ENCODE data around the gene CACTIN. TPM values are rescaled to one million over a fixed set of nuclear protein-coding genes. Genes with fewer than 3 reads are reported as not detected.
"Not testable (repeated sequence)": the region's sequence is repeated elsewhere in the genome, so short reads cannot be mapped to it uniquely, and the experiment has no call there.

Gene CACTIN
- total RNA-seq, 1 donor from 2014 or later, result 12.5 TPM

- peaks cover 0 to 4% (median 2%) of the 10 kb centered on the region in 3 donors for H3K4me1 ChIP-seq (ENCODE audit: control insufficient read depth in 3 of 3, insufficient read depth in 3 of 3, low read length in 3 of 3)
Observed at GRCh38 chr19:3591876-3592613, 34.5 kb downstream of the CACTIN start.

GRCh38 chr19:3590991-3591659 is 35.5 kb downstream of the CACTIN start:
- H3K27me3 ChIP-seq (ENCODE audit: control insufficient read depth in 3 of 3, insufficient read depth in 3 of 3, low read length in 3 of 3), result peaks cover 6 to 12% (median 8%) of the 10 kb centered on the region in 3 donors
- H3K36me3 ChIP-seq (ENCODE audit: control insufficient read depth in 3 of 3, insufficient read depth in 3 of 3, low read length in 3 of 3), result no peaks in the 10 kb centered on the region
- H3K27ac ChIP-seq (ENCODE audit: low read depth, low read length), result no peak overlapping the region
- H3K9ac ChIP-seq (ENCODE audit: low read depth in 1 of 3, low read length in 3 of 3), result no peak overlapping the region
- H3K4me1 ChIP-seq (ENCODE audit: control insufficient read depth in 3 of 3, insufficient read depth in 3 of 3, low read length in 3 of 3), result peaks cover 0 to 9% (median 6%) of the 10 kb centered on the region in 3 donors
- no peaks in the 10 kb centered on the region for H3K9me3 ChIP-seq (ENCODE audit: control insufficient read depth in 3 of 3, low read length in 3 of 3)
- H3K4me3 ChIP-seq (ENCODE audit: low read length in 3 of 3), result no peak overlapping the region

More at GRCh38 chr19:3591876-3592613, 34.5 kb downstream of the CACTIN start:
- Histone ChIP-seq H3K9me3 (ENCODE audit: control insufficient read depth in 3 of 3, low read length in 3 of 3) (no peaks in the 10 kb centered on the region), H3K36me3 (ENCODE audit: control insufficient read depth in 3 of 3, insufficient read depth in 3 of 3, low read length in 3 of 3) (no peaks in the 10 kb centered on the region), H3K4me3 (ENCODE audit: low read length in 3 of 3) (no peak overlapping the region), H3K9ac (ENCODE audit: low read depth in 1 of 3, low read length in 3 of 3) (no peak overlapping the region), H3K27me3 (ENCODE audit: control insufficient read depth in 3 of 3, insufficient read depth in 3 of 3, low read length in 3 of 3) (peaks cover 0 to 10% (median 5%) of the 10 kb centered on the region in 3 donors), H3K27ac (ENCODE audit: low read depth, low read length) (no peak overlapping the region)

GRCh38 chr19:3589949-3590348 is 36.6 kb downstream of the CACTIN start:
- Histone ChIP-seq H3K27me3 (ENCODE audit: control insufficient read depth in 3 of 3, insufficient read depth in 3 of 3, low read length in 3 of 3) (peaks cover 16 to 18% (median 17%) of the 10 kb centered on the region in 3 donors), H3K27ac (ENCODE audit: low read depth, low read length) (no peak overlapping the region), H3K4me3 (ENCODE audit: low read length in 3 of 3) (no peak overlapping the region), H3K9me3 (ENCODE audit: control insufficient read depth in 3 of 3, low read length in 3 of 3) (no peaks in the 10 kb centered on the region), H3K4me1 (ENCODE audit: control insufficient read depth in 3 of 3, insufficient read depth in 3 of 3, low read length in 3 of 3) (peaks cover 3 to 11% (median 6%) of the 10 kb centered on the region in 3 donors), H3K36me3 (ENCODE audit: control insufficient read depth in 3 of 3, insufficient read depth in 3 of 3, low read length in 3 of 3) (no peaks in the 10 kb centered on the region), H3K9ac (ENCODE audit: low read depth in 1 of 3, low read length in 3 of 3) (no peak overlapping the region)

- peaks cover 17 to 18% (median 17%) of the 10 kb centered on the region in 3 donors for H3K27me3 ChIP-seq (ENCODE audit: control insufficient read depth in 3 of 3, insufficient read depth in 3 of 3, low read length in 3 of 3)
- H3K9ac ChIP-seq (ENCODE audit: low read depth in 1 of 3, low read length in 3 of 3), result no peak overlapping the region
- H3K36me3 ChIP-seq (ENCODE audit: control insufficient read depth in 3 of 3, insufficient read depth in 3 of 3, low read length in 3 of 3), result no peaks in the 10 kb centered on the region
- peaks cover 3 to 11% (median 6%) of the 10 kb centered on the region in 3 donors for H3K4me1 ChIP-seq (ENCODE audit: control insufficient read depth in 3 of 3, insufficient read depth in 3 of 3, low read length in 3 of 3)
- H3K4me3 ChIP-seq (ENCODE audit: low read length in 3 of 3), result no peak overlapping the region
- H3K9me3 ChIP-seq (ENCODE audit: control insufficient read depth in 3 of 3, low read length in 3 of 3), result no peaks in the 10 kb centered on the region
- no peak overlapping the region for H3K27ac ChIP-seq (ENCODE audit: low read depth, low read length)
Observed at GRCh38 chr19:3589439-3589838, 37.2 kb downstream of the CACTIN start.

- no peaks in the 10 kb centered on the region for H3K9me3 ChIP-seq (ENCODE audit: control insufficient read depth in 3 of 3, low read length in 3 of 3)
- H3K9ac ChIP-seq (ENCODE audit: low read depth in 1 of 3, low read length in 3 of 3), result no peak overlapping the region
- H3K4me1 ChIP-seq (ENCODE audit: control insufficient read depth in 3 of 3, insufficient read depth in 3 of 3, low read length in 3 of 3), result peaks cover 3 to 11% (median 6%) of the 10 kb centered on the region in 3 donors
- no peak overlapping the region for H3K27ac ChIP-seq (ENCODE audit: low read depth, low read length)
- no peak overlapping the region for H3K4me3 ChIP-seq (ENCODE audit: low read length in 3 of 3)
- peaks cover 12 to 17% (median 13%) of the 10 kb centered on the region in 3 donors for H3K27me3 ChIP-seq (ENCODE audit: control insufficient read depth in 3 of 3, insufficient read depth in 3 of 3, low read length in 3 of 3)
- H3K36me3 ChIP-seq (ENCODE audit: control insufficient read depth in 3 of 3, insufficient read depth in 3 of 3, low read length in 3 of 3), result no peaks in the 10 kb centered on the region
Observed at GRCh38 chr19:3586707-3587346, 39.8 kb downstream of the CACTIN start.

- H3K27ac ChIP-seq (ENCODE audit: low read depth, low read length), result no peak overlapping the region
- H3K4me1 ChIP-seq (ENCODE audit: control insufficient read depth in 3 of 3, insufficient read depth in 3 of 3, low read length in 3 of 3), result peaks cover 3 to 11% (median 6%) of the 10 kb centered on the region in 3 donors
- no peaks in the 10 kb centered on the region for H3K36me3 ChIP-seq (ENCODE audit: control insufficient read depth in 3 of 3, insufficient read depth in 3 of 3, low read length in 3 of 3)
- peak overlapping the region in 2 of 3 donors; percentile 14 to 29 for H3K4me3 ChIP-seq (ENCODE audit: low read length in 3 of 3)
- H3K27me3 ChIP-seq (ENCODE audit: control insufficient read depth in 3 of 3, insufficient read depth in 3 of 3, low read length in 3 of 3), result peaks cover 12 to 17% (median 13%) of the 10 kb centered on the region in 3 donors
- no peaks in the 10 kb centered on the region for H3K9me3 ChIP-seq (ENCODE audit: control insufficient read depth in 3 of 3, low read length in 3 of 3)
- H3K9ac ChIP-seq (ENCODE audit: low read depth in 1 of 3, low read length in 3 of 3), result peak overlapping the region in 2 of 3 donors; percentile 54 to 56
Observed at GRCh38 chr19:3586127-3586626, 40.4 kb downstream of the CACTIN start.

GRCh38 chr19:3585301-3586126 is 41.1 kb downstream of the CACTIN start, which contains the start of gene GIPC3:
Gene GIPC3 (plus strand): TSS chr19:3585478. CDS start chr19:3585598, 120 bp downstream.
- H3K9me3 ChIP-seq (ENCODE audit: control insufficient read depth in 3 of 3, low read length in 3 of 3), result no peaks in the 10 kb centered on the region
- H3K9ac ChIP-seq (ENCODE audit: low read depth in 1 of 3, low read length in 3 of 3), result peak within 1 kb of the TSS in 2 of 3 donors; percentile 54 to 56
- no peak within 1 kb of the TSS for H3K27ac ChIP-seq (ENCODE audit: low read depth, low read length)

GRCh38 chr19:3584036-3584802 is 42.4 kb downstream of the CACTIN start:
- H3K9ac ChIP-seq (ENCODE audit: low read depth in 1 of 3, low read length in 3 of 3); H3K4me3 ChIP-seq (ENCODE audit: low read length in 3 of 3); H3K9me3 ChIP-seq (ENCODE audit: control insufficient read depth in 3 of 3, low read length in 3 of 3); H3K36me3 ChIP-seq (ENCODE audit: control insufficient read depth in 3 of 3, insufficient read depth in 3 of 3, low read length in 3 of 3); H3K27ac ChIP-seq (ENCODE audit: low read depth, low read length): not testable (repeated sequence)
- Histone ChIP-seq H3K4me1 (ENCODE audit: control insufficient read depth in 3 of 3, insufficient read depth in 3 of 3, low read length in 3 of 3) (peaks cover 3 to 11% (median 6%) of the 10 kb centered on the region in 3 donors), H3K27me3 (ENCODE audit: control insufficient read depth in 3 of 3, insufficient read depth in 3 of 3, low read length in 3 of 3) (peaks cover 12 to 17% (median 13%) of the 10 kb centered on the region in 3 donors)

More at GRCh38 chr19:3585301-3586126, 41.1 kb downstream of the CACTIN start, which contains the start of gene GIPC3:
- Histone ChIP-seq H3K4me1 (ENCODE audit: control insufficient read depth in 3 of 3, insufficient read depth in 3 of 3, low read length in 3 of 3) (peaks cover 3 to 11% (median 6%) of the 10 kb centered on the region in 3 donors), H3K4me3 (ENCODE audit: low read length in 3 of 3) (peak within 1 kb of the TSS in 2 of 3 donors; percentile 14 to 29), H3K36me3 (ENCODE audit: control insufficient read depth in 3 of 3, insufficient read depth in 3 of 3, low read length in 3 of 3) (no peaks in the 10 kb centered on the region), H3K27me3 (ENCODE audit: control insufficient read depth in 3 of 3, insufficient read depth in 3 of 3, low read length in 3 of 3) (peaks cover 12 to 17% (median 13%) of the 10 kb centered on the region in 3 donors)
